GM12873 (cell line): ENCODE results near the gene THOP1.

Source experiments
- CTCF ChIP-seq: IDR thresholded peaks from 2 replicates; pipeline ENCODE4 v1.5.1; 2012; ENCODE audit warnings: low read depth, mild to moderate bottlenecking, moderate library complexity, low read length, control low read depth; ENCODE audit not compliant: insufficient read depth; ENCODE audit errors: missing control alignments

The THOP1 gene

DNA sequence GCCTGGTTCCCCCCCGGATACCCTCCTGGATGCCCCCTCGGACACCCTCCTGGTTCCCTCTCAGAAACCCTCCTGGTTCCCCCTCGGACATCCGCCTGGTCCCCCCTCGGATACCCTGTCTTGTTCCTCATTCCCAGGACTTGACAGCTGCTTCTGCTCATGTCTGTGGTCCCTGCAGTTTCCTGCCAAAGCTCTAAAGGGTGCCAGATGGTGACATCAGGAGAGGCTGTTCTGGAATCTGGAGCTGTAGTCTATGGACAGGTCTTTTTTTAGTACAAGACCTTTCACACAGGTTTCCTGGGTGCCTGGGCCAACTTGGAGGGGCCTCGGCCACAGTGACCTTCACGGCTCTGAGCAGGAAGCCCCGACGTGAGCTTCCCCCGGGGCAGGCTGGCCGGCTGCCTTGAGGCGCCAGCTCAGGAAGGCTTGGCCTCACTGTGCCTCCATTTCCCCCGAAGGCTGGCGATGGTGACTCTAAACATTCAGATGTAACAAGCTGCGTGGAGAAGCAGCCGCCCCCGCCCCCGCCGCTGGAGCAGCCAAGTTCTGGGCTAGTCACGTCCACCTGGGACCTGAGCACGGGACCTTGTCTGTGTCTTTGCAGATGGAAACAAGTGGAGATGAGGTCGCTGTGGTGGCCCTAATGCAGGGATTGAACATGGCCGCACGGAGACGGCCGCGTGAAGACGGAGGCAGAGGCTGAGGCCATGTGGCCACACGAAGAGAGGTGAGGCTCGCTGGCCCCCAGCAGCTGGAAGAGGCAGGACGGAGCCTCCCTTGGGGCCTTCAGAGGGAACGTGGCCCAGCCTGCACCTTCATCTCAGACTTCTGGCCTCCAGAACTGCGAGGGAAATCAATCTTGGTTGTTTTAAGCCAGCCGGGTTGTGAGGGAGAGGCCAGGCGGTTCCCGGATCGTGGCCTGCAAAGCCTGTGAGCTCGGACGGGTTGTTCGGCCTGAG, 15.0 kb upstream of the THOP1 start:
- TF ChIP-seq CTCF, result no peak

- TF ChIP-seq CTCF, result no peak
These were observed 13.3 kb upstream of the THOP1 start for GRCh38 chr19:2771786-2772674.

DNA sequence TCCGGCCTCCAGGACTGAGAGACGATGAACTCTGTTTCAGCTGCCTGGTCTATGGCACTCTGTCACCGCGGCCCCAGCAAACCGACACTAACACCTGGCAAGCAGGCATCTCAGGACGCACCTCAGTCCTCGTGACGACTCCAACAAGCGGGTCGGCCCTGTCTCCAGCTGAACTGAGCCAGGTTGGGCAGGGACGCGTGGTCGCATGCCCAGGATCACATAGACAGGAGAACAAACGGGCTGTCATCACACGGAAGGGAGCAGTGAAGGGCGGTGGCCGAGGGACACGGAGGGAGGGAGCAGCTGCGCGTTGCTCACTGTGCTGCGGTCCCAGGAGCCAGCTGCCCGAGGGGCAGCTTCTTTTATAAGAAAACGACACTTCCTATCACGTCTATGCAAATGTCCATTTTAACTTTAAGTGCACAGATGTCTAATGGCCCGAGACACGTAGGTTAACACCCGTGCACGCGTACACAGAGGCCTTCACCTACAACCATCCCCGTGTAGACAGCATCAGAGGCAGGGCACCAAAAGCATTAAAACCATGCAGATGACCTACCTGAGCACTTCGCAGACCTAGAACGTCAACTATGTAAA, 11.1 kb upstream of the THOP1 start:
- TF ChIP-seq CTCF, result no peak

GRCh38 chr19:2774953-2775555, 10.2 kb upstream of the THOP1 start:
- no peak for TF ChIP-seq CTCF

DNA sequence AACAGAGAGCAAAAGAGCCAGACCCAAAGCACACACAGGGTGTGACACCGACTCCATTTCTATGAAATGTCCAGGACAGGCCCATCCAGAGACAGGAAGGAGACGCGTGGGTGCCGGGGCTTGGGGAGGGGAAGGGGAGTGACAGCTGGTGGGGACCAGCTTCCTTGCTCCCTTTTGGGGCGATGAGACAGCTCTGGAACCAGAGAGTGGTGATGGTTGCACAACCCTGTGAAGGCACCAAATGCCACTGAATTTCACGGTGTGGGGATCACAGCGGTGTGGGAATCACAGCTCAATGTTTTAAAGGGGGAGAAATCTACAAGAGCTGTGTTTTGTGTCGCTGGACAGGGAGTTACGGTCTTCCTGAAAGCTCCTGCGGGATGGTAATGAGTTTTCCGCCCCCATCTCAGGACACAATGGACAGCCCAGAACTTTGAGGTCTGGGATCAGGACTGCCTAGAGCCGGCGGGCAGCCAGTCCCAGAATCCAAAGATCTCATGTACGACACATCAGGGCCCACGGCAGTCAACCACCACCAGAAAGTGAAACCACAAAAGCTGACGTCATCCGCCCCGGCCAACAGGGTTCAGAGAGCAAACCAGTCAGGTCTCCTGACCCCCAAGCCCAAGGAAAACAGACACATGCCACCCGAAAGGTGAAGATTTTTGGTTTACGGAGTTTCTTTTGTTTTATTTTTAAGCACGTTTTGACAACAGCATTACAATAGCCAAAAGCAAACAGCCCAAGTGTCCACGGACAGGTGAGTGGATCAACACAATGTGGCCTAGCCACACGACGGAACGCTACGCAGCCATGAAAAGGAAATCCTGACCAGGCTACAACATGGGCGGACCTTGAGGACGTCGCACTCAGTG, 9.5 kb upstream of the THOP1 start:
- no peak for TF ChIP-seq CTCF

DNA sequence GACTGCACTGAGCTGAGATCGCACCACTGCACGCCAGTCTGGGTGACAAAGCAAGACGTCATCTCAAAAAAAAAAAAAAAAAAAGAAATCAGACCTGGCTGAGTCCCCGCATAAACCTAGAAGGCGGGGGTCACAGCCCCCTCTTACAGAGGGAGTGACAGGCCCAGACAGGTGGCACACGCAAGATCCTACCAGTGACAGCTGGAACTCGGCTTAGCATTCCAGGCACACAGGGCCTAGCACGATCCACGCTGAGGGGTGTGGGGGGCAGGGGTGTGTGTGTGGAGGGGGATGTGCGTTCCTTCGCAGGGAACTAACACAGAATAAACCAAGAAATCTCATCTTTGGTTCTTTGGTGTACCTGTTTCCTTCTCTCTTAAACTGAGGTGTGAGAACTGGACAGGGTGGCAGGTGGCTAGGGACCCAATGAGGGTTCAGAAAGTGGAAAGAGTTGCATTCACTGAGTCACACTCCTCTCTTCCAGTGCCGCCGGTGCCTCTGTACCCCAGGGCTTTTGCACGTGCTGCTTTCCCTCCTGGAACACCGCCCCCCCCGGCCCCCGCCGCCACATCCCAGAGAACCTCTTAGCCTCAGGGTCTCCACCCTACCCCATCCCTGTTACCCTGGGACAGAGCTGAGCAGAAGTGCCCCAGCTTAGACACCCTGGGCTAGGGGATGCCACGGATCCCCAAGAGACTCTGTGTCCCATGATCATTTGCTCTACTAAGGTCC, 7.2 kb upstream of the THOP1 start:
- no peak for TF ChIP-seq CTCF
